ENCODE results near the gene COX6A2. TPM values are rescaled to one million over a fixed set of nuclear protein-coding genes. Genes with fewer than 3 reads are reported as not detected.
A peak's percentile ranks its signal among the peaks of the same experiment; 100 is the strongest.

Gene COX6A2
- total RNA-seq, 1 experiment from 2014 or later: not detected

DNA sequence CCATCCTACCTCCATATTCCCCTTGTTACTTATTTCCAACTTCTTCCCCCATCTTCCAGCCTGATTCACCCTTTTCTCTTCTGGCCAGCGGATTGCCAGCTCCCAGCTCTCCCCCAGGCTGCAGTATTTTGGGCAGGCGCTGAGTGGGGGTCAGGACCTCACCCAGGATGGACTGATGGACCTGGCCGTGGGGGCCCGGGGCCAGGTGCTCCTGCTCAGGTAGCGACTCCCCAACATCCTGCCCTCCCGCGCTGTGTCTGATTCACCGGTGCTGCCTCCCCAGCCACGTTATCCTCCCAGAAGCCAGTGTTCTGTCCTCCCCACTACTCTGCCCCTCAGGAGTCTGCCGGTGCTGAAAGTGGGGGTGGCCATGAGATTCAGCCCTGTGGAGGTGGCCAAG lies 15.4 kb downstream of the COX6A2 start:
- Histone ChIP-seq H3K27ac (ENCODE audit: insufficient read length, low read depth, low read length) (no peak overlapping the region), H2BK15ac (ENCODE audit: low read depth, low read length) (no peak overlapping the region), H3K79me1 (ENCODE audit: insufficient read depth, low read depth, low read length, poor library complexity, severe bottlenecking) (no peaks in the 10 kb centered on the region), H4K5ac (ENCODE audit: insufficient read length, low read depth, low read length) (no peak overlapping the region), H3K14ac (ENCODE audit: insufficient read depth, low read length) (no peak overlapping the region), H3K18ac (ENCODE audit: insufficient read length, low read depth, low read length) (no peak overlapping the region), H2BK20ac (ENCODE audit: low read depth, low read length, poor library complexity, severe bottlenecking) (no peak overlapping the region), H2BK120ac (ENCODE audit: low read depth, low read length, poor library complexity, severe bottlenecking) (no peak overlapping the region), H2AFZ (ENCODE audit: low read length) (no peak overlapping the region), H2AK5ac (ENCODE audit: insufficient read length, low read length) (no peak overlapping the region), H3K23me2 (ENCODE audit: insufficient read length, low read depth, low read length, poor library complexity, severe bottlenecking) (no peaks in the 10 kb centered on the region), H4K91ac (ENCODE audit: insufficient read length, low read depth, low read length) (no peak overlapping the region), H3T11ph (ENCODE audit: low read length) (no peak overlapping the region), H3K9ac (ENCODE audit: extremely low read depth, insufficient read length, low read length) (no peak overlapping the region), H3K4me1 (ENCODE audit: insufficient read depth, low read length) (no peaks in the 10 kb centered on the region), H3K56ac (ENCODE audit: insufficient read length, low read depth, low read length) (no peak overlapping the region), H2BK5ac (ENCODE audit: insufficient read length, low read length) (no peak overlapping the region), H3K4ac (ENCODE audit: low read depth, low read length) (no peak overlapping the region), H3K4me2 (ENCODE audit: insufficient read depth, insufficient read length, low read length) (no peak overlapping the region), H4K8ac (replicated peaks; ENCODE audit: insufficient read length, low read depth, low read length) (no peak overlapping the region), H3K79me2 (ENCODE audit: insufficient read depth, low read length) (no peaks in the 10 kb centered on the region), H3K9me3 (ENCODE audit: control insufficient read depth, low read depth, low read length) (no peaks in the 10 kb centered on the region), H4K20me1 (ENCODE audit: control insufficient read depth, insufficient read depth, insufficient read length) (no peaks in the 10 kb centered on the region), H3K23ac (ENCODE audit: insufficient read length, low read depth, low read length) (no peak overlapping the region), H3K27me3 (ENCODE audit: insufficient read depth, low read length) (no peaks in the 10 kb centered on the region), H2BK12ac (ENCODE audit: insufficient read length, low read depth, low read length) (no peak overlapping the region)
- DNase-seq: no peak
- no peak overlapping the region for H3K4me3 Mint-ChIP-seq
- peaks cover 6% of the 10 kb centered on the region in 2 experiments; a peak in 3 of 4 replicates for H3K4me1 Mint-ChIP-seq
- TF ChIP-seq, protein P1, sequence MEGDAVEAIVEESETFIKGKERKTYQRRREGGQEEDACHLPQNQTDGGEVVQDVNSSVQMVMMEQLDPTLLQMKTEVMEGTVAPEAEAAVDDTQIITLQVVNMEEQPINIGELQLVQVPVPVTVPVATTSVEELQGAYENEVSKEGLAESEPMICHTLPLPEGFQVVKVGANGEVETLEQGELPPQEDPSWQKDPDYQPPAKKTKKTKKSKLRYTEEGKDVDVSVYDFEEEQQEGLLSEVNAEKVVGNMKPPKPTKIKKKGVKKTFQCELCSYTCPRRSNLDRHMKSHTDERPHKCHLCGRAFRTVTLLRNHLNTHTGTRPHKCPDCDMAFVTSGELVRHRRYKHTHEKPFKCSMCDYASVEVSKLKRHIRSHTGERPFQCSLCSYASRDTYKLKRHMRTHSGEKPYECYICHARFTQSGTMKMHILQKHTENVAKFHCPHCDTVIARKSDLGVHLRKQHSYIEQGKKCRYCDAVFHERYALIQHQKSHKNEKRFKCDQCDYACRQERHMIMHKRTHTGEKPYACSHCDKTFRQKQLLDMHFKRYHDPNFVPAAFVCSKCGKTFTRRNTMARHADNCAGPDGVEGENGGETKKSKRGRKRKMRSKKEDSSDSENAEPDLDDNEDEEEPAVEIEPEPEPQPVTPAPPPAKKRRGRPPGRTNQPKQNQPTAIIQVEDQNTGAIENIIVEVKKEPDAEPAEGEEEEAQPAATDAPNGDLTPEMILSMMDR (conservative IDR thresholded peaks at IDR 0.05): no peak
- H3K27me3 Mint-ChIP-seq (ENCODE audit: low read depth): peaks cover 33% of the 10 kb centered on the region
- WGBS (ENCODE audit: extremely low coverage, insufficient read length, low lambda C conversion rate): no CpG with 5 or more reads among the region's 10 CpGs
- no peaks in the 10 kb centered on the region for H3K36me3 Mint-ChIP-seq (ENCODE audit: insufficient read depth in 1 of 3, low read depth in 3 of 3)
- peak overlapping the region in 1 of 3 experiments; percentile 41; a peak in 1 of 7 replicates for H3K27ac Mint-ChIP-seq
- peaks cover 0 to 2% of the 10 kb centered on the region in 2 experiments; a peak in 2 of 5 replicates for H3K9me3 Mint-ChIP-seq

Measured in H9 (cell line).